HUES6 (cell line): Measurements from ENCODE around the gene PSMG2.

ENCODE experiments used
- H3K27ac ChIP-seq: 2 replicates; pipeline ENCODE4 v1.7.0; 2013; ENCODE audit warnings: low read depth, mild to moderate bottlenecking, low read length, inconsistent platforms
- H3K27me3 ChIP-seq: 2 replicates; pipeline ENCODE4 v1.6.1; 2013; ENCODE audit warnings: low read length; ENCODE audit not compliant: control insufficient read depth, insufficient read depth
- H3K36me3 ChIP-seq: 2 replicates; pipeline ENCODE4 v1.6.1; 2013; ENCODE audit warnings: low read length; ENCODE audit not compliant: control insufficient read depth, insufficient read depth
- H3K4me1 ChIP-seq: 2 replicates; pipeline ENCODE4 v1.6.1; 2013; ENCODE audit warnings: low read length; ENCODE audit not compliant: control insufficient read depth, insufficient read depth
- H3K4me3 ChIP-seq: 2 replicates; pipeline ENCODE4 v1.5.1; 2013; ENCODE audit warnings: low read depth, low read length
- H3K9ac ChIP-seq: one replicate; pipeline ENCODE4 v1.6.1; 2013; ENCODE audit warnings: mild to moderate bottlenecking, low read length
- H3K9me3 ChIP-seq: 2 replicates; pipeline ENCODE4 v1.6.1; 2013; ENCODE audit warnings: low read depth, low read length; ENCODE audit not compliant: control insufficient read depth, insufficient read depth

Gene PSMG2

DNA sequence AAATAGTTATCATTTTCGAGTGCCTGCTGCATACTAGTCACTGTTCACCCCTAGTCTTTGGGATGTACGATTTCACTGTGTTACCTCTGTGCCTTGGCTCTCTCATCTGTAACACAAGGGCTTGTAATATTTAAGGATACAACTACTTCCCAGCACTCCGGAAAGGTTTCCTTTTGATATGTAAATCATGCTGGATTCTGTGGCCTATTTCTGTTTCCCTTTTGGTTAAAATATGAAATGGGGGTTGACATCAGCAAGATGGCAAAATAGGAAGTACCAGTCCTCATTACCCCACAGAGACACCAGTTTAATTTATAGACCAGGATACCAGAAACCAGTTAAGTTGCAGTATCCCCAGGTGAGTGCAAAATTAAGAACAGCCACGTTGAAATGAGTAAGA, 23.5 kb downstream of the PSMG2 start:
- H3K27ac ChIP-seq, result no peak overlapping the region
- H3K4me1 ChIP-seq, result no peaks in the 10 kb centered on the region
- H3K4me3 ChIP-seq, result no peak overlapping the region
- no peaks in the 10 kb centered on the region for H3K27me3 ChIP-seq
- H3K36me3 ChIP-seq, result peaks cover 42% of the 10 kb centered on the region
- no peak overlapping the region for H3K9ac ChIP-seq
- H3K9me3 ChIP-seq, result peaks cover 15% of the 10 kb centered on the region

DNA sequence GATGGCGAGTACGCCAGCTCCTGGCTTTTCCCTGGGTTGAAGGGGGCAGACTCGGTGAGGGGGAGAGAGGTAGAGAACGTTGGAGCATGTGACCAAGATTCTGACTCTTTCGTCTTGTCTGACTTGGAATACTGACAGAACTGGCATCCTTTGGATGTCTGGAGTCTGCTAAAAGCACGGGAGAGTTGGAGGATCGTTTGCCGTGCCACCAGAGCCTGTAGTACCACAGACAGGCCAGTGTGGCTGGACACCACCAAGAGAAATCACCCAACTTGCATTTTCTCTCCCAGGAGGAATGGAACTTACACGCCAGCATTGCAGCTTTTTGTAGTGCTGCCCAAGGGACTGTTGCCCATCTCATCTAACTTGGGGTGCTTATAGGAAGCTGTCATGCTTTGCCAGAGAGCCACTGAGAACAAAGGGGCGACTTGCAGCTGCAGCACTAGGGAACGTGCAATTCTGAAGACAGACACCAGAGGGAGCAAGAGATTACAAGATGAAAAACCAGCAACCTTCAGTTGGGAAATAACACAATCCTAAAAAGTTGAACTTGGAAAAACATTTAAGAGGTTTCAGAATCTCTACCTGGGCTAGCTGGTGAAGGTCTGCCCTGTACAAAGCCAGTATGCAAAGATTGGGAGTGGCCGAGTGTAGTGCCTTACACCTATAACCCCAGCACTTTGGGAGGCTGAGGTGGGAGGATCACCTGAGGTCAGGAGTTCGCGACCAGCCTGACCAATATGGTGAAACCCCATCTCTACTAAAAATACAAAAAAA, 24.1 kb downstream of the PSMG2 start:
- Histone ChIP-seq H3K4me3 (no peak overlapping the region), H3K9me3 (peaks cover 15% of the 10 kb centered on the region), H3K36me3 (peaks cover 42% of the 10 kb centered on the region), H3K27ac (no peak overlapping the region), H3K27me3 (no peaks in the 10 kb centered on the region), H3K4me1 (no peaks in the 10 kb centered on the region), H3K9ac (no peak overlapping the region)

DNA sequence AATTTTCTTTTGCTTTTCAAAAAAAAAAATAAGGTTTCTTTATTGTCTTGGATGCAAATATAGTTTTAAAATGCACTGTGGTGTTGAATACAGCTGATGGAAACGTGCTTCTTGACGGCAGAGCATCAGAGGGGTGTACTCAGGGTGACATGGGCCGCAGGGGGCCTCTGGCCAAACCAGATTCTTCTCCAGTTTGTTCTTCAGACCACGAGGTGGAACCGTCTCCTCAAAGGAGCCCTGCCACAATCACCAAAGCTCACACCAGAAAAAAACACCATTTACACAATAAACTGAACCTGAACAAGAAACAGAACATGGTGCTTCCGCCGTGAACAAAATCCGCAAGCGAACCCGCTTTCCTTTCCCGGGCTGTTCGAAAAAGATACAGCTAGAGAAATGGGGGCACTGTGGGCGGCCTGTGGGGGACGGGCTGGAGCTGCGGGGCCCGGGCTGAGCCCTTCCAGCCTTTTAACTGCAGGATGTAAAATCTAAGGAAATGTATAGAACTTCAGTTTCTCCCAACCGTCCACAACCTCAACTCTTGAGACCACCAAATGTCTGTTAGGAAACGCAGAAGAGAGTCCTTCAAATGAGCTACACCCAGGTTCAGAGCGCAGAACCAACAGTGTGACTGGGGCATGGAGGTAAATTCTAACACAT, 34.5 kb downstream of the PSMG2 start:
- no peaks in the 10 kb centered on the region for H3K27me3 ChIP-seq
- H3K9ac ChIP-seq, result no peak overlapping the region
- H3K4me1 ChIP-seq, result no peaks in the 10 kb centered on the region
- no peak overlapping the region for H3K4me3 ChIP-seq
- H3K27ac ChIP-seq, result no peak overlapping the region
- H3K36me3 ChIP-seq, result no peaks in the 10 kb centered on the region
- peaks cover 3% of the 10 kb centered on the region; the same call in 1 of the 2 replicates for H3K9me3 ChIP-seq

DNA sequence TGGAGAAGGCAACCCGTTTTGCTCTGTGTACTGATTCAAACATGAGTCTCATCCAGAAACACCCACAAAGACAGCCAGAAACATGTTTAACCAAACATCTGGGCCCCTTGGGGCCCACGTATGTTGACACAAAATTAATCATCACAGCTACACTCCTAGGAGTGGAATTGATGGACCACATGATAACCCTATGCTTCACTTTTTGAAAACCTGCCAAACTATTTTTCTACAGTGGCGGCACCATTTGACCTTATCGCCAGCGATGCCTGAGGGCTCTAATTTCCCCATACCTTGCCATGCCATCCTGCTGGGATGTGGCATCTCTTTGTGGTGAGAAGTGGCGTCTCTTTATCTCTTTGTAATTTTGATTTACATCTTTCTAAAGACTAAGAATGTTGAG, 38.5 kb downstream of the PSMG2 start:
- Histone ChIP-seq H3K4me1 (no peaks in the 10 kb centered on the region), H3K36me3 (no peaks in the 10 kb centered on the region), H3K27me3 (no peaks in the 10 kb centered on the region), H3K9me3 (0 out of 2 replicates have a peak, but pooled peaks cover 3% of the 10 kb centered on the region), H3K9ac (no peak overlapping the region), H3K4me3 (no peak overlapping the region), H3K27ac (no peak overlapping the region)

GRCh38 chr18:12742453-12742852, 39.6 kb downstream of the PSMG2 start:
- Histone ChIP-seq H3K36me3 (no peaks in the 10 kb centered on the region), H3K4me1 (no peaks in the 10 kb centered on the region), H3K27ac (no peak overlapping the region), H3K27me3 (no peaks in the 10 kb centered on the region), H3K9me3 (0 out of 2 replicates have a peak, but pooled peaks cover 3% of the 10 kb centered on the region), H3K4me3 (no peak overlapping the region), H3K9ac (no peak overlapping the region)

DNA sequence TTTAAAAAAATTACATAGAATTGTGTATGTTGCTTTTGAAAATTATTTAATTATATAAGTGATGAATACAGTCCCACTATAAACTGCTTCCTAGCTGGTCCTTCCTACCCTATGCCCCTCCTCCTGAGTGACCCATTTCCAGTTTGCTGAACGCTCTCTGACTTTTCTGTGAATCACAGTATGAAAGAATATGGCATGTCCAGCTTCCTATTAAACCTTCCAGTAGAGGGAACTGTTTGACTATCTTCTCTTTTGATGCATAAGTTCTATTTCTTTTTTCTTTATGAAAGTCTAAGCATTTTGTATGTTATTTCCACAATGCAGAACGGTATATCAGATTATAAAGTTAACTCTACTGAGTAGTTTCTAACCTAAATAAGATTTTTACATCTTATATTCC, 41.3 kb downstream of the PSMG2 start:
- Histone ChIP-seq H3K9me3 (0 out of 2 replicates have a peak, but pooled peaks cover 3% of the 10 kb centered on the region), H3K9ac (no peak overlapping the region), H3K27me3 (no peaks in the 10 kb centered on the region), H3K4me1 (no peaks in the 10 kb centered on the region), H3K36me3 (no peaks in the 10 kb centered on the region), H3K4me3 (no peak overlapping the region), H3K27ac (no peak overlapping the region)

DNA sequence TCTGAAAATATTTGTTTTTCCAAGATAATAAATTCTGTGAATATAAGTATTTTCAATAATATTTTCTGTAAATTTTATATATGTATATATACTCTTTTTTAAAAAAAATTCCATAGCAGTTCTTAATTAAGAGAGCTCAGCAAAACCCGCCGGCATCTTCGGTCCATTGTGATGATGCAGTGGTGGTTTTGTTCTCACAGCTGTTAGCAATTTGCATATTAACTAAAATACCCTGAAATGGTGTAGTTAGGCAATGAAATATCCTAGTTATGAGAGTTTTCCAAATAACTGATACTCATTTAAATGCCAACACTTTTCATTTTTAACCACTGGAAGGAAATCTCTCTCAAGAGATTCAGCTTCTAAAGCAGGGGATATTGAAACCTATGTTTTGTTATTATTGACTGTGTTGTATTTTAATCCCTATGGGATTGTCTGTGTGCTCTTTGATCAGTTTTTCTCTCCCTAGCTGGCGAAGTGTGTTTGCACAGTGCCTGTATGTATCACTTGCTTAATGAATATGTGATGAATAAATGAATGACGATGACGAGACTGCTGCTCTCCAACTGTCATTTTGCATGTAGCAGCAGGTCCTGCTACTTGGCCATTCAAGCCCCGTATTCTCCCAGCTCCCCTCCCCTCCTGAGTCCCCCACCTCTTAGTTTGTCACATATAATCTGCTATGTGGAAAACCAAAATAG, 42.4 kb downstream of the PSMG2 start:
- H3K9me3 ChIP-seq, result 0 out of 2 replicates have a peak, but pooled peaks cover 3% of the 10 kb centered on the region
- H3K4me3 ChIP-seq, result no peak overlapping the region
- H3K4me1 ChIP-seq, result no peaks in the 10 kb centered on the region
- no peaks in the 10 kb centered on the region for H3K27me3 ChIP-seq
- no peaks in the 10 kb centered on the region for H3K36me3 ChIP-seq
- no peak overlapping the region for H3K27ac ChIP-seq
- no peak overlapping the region for H3K9ac ChIP-seq

DNA sequence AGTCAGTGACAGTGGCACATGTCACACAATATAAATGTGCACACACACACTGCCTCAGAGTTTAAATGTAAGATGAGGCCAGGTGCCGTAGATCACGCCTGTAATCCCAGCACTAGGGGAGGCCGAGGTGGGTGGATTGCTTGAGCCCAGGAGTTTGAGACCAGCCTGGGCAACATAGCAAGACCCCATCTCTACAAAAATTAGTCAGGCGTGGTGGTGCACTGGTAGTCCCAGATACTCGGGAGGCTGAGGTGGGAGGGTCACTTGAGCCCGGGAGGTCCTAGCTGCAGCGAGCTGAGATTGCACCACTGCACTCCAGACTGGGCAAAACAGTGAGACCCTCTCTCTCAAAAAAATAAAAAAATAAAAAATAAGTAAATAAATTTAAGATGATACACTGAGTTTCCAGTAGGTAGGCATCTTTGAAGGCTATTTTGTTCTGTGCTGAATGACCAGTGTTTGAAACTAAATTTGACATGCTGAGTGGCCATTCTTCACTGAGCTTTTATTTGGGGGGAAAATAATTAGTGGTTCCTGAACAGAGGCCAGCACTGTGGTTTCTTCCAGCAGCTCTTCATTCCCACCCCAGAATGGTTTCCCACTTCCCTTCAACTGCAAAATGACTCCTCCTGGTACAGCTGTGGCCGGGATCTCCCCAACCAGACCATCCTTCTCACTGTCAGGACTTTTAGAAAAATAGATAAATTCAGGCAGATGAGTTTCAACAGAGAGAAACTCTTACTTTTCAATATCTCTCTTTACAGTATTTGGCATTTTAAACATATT, 44.9 kb downstream of the PSMG2 start:
- Histone ChIP-seq H3K27me3 (no peaks in the 10 kb centered on the region), H3K9me3 (no peaks in the 10 kb centered on the region), H3K27ac (no peak overlapping the region), H3K4me3 (no peak overlapping the region), H3K9ac (no peak overlapping the region), H3K4me1 (no peaks in the 10 kb centered on the region), H3K36me3 (no peaks in the 10 kb centered on the region)

DNA sequence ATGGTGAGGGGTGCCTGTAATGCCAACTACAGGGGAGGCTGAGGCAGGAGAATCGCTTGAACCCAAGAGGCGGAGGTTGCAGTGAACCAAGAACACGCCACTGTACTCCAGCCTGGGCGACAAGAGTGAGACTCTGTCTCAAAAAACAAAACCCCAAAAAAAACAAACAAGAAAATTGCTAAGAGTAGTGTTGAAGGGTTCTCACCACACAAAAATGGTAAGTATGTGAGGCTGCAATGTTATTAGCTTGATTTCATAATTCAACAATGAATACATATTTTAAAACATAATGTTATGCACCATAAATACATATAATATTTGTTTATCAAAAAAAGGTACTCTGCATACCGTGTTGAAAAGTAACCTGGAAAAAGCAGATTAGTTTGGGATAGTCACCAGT, 45.8 kb downstream of the PSMG2 start:
- no peaks in the 10 kb centered on the region for H3K4me1 ChIP-seq
- no peak overlapping the region for H3K4me3 ChIP-seq
- H3K27me3 ChIP-seq, result no peaks in the 10 kb centered on the region
- no peaks in the 10 kb centered on the region for H3K9me3 ChIP-seq
- H3K9ac ChIP-seq, result no peak overlapping the region
- no peak overlapping the region for H3K27ac ChIP-seq
- no peaks in the 10 kb centered on the region for H3K36me3 ChIP-seq

DNA sequence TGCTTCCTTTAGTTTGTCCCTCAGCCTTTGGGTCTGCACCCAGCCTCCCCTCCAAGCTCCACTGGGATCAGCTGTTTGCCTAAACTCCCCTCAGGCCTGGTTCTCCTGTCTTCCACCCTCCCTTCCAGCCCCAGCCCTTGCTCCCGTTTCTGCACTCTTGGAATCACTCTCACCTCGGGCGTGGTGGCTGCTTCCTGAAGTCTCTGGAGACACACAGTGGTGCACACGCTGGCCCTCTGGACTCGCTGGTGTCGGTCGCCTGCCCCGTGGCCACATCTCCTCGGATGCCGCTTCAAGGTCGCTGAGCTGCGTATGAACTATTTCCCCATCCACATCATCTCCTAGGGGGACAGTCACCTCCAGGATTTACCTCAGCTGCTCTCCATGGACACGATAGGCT, 46.3 kb downstream of the PSMG2 start:
- no peaks in the 10 kb centered on the region for H3K36me3 ChIP-seq
- H3K4me3 ChIP-seq, result no peak overlapping the region
- H3K9me3 ChIP-seq, result no peaks in the 10 kb centered on the region
- no peaks in the 10 kb centered on the region for H3K27me3 ChIP-seq
- H3K27ac ChIP-seq, result no peak overlapping the region
- H3K4me1 ChIP-seq, result no peaks in the 10 kb centered on the region
- no peak overlapping the region for H3K9ac ChIP-seq
